CD1c-positive myeloid dendritic cell (primary cell): ENCODE measurements around the gene SCAMP4.

ENCODE experiments used
- DNase-seq: peaks from one replicate; pipeline ENCODE4 v3.0.0-alpha.2; 2016; ENCODE audit errors: extremely low spot score

The SCAMP4 gene

GRCh38 chr19:1956868-1957492 lies 51.8 kb downstream of the SCAMP4 start:
- no peak for DNase-seq

GRCh38 chr19:1957562-1958248 lies 52.5 kb downstream of the SCAMP4 start:
- no peak for DNase-seq

- no peak for DNase-seq
These were observed 54.9 kb downstream of the SCAMP4 start for GRCh38 chr19:1959928-1960589.

- DNase-seq = no peak
These were observed 56.0 kb downstream of the SCAMP4 start for GRCh38 chr19:1961000-1961883.

DNA sequence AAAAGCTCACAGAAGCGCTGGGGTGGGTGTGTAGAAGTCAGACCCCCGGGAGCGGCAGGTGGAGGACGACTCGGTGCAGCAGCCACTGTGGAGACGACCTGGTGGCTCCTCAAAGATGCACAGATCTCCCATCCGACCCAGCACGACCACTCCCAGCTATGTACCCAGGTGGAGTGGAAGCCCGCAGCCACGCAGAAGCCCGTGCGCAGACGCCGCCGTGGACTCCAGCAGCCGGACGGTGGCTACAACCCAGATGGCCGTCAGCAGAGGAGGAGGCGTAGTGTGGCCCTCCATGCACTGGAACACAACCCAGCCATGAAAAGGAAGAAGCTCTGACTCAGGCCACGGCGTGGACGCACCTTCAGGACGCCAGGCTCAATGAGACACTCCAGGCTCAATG lies 57.5 kb downstream of the SCAMP4 start:
- DNase-seq = no peak

- no peak for DNase-seq
These were observed 61.9 kb downstream of the SCAMP4 start for GRCh38 chr19:1967087-1967608.

GRCh38 chr19:1968279-1969175 lies 63.3 kb downstream of the SCAMP4 start:
- no peak for DNase-seq

DNA sequence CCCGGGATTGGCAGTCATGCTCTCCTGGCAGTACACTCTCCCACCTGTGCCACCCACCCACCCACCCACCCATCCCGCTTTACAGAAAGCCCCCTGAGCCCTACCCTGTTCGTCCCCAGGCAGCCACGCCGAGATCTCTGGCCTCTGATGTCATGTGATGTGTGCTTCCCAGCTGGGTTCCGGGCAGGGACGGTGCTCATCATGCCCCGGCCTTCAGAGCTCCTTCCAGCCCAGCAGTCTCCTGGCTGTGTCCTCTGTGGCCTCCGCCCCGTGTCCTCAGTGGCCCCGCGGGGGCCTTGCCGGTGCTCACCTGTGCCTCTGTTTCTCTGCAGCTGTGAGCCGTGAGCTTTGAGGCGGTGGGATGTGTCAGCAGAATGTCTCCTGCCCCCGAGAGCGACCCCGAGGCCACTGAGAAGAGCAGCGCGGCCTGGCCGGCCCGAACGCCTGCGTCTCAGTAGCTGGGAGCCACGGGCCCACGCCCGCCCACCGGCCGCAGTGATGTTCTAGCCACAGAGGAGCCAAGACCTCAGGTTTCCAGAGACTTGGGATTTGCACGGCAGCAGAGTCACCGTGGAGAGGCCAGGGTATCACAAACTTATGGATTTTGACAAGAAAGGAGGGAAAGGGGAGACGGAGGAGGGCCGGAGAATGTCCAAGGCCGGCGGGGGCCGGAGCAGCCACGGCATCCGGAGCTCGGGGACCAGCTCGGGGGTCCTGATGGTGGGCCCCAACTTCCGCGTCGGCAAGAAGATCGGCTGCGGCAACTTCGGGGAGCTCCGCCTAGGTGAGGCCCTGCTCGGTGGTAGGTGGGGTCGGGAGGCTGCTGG lies 64.2 kb downstream of the SCAMP4 start:
- DNase-seq = no peak

DNA sequence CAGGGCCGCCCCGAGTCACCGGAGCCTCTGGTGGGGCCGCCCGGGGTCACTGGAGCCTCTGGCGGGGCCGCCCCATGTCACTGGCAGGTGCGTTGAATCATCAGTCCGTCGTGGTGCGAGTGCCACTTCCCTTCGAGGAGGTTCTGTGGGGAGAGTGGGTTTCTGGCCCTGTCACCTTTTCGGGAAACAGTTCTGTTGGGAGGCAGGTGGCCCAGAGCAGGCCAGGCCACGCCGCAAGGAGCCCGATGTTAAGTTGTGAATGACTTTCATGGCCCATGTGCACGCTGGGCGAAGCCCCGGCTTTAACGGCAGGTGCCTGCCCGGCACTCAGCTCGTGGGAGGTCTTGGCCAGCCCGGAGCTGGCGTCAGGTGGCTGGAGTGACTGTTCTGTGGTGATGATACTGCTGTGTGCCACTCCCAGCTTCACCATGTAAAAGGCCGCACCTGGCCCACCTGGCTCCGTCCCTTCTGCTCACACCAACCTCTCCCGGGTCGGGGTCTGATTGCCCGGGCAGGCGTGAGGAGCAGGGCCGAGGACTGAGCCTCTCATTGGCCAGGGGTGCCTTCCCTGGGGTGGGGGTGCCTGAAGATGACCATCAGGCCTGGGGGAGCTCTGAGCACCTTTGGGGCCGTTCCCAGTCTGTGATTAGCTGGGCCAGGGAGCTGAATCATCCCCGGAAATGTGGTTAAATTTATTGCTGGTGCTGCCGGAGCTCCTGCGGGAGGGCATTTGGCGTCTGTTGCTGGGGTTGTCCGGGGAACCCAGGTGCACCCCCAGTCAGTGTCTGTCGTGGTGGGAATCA lies 65.0 kb downstream of the SCAMP4 start:
- no peak for DNase-seq

DNA sequence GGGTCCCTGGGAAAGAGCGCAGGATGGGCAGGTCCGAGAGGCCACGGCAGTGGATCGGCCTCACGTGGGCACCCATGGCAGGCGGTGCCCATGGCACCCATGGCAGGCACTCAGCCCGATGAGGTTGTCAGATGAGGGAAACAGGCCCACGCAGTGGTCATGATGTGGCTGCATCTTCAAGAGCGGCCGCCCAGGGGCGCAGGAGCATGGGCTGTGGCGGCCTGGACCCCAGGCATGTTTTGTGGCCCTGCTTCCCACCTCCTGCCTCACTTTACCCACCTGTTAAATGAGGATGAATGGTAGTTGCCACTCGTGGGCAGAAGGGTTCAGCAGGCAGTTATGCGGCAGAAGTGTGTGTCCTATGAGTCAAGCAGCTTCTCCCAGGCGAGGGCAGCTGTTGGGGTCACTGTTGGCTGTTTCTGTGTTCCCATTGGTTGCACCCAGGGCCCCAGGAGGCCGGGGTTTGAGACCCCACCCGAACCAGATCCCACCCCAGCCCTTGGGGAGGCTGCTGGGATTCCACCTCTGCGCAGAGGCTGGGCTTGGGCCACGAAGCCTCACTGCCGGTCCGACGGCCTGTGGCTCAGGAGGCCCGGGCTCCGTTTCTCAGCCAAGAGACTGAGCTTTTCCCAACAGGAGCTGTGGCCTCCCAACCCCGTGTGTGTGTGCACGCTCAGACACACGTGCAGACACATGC lies 65.8 kb downstream of the SCAMP4 start:
- DNase-seq = no peak

DNA sequence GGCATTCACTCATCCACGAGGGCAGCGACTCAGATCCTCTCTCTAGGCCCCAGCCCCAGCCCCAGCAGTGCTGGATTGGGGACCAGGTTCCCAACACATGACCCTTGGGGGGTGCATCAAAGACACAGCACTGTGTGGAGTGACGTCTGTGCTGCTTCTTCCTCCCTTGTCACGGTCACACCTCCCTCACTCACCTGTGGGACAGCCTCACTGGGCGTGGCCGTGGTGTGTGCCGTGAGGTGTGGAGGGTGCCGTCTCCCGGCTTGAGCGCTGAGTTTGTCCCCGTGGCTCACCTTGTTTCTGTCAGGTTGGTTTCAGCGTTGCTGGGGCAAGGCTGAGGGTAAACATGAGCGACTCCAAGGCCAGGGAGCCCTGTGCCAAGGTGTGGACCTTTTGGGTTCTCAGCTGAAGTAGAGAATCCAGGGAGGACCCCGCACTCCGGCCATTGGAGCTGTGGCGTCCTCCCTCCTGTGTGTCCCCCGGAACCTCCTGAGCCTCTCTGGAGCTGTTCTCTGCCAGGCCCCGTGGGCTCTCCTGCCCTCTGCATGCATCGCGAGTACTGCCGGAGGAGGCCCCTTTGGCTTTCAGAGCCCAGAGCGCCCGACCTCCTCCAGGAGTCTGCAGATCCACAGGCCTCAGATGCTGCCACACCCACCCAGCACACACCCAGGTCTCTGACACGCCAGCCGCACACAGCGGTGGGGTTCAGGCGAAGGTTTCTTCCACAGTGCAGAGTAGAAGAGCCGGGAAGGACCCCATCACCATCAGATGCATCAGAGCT lies 69.4 kb downstream of the SCAMP4 start:
- no peak for DNase-seq

DNA sequence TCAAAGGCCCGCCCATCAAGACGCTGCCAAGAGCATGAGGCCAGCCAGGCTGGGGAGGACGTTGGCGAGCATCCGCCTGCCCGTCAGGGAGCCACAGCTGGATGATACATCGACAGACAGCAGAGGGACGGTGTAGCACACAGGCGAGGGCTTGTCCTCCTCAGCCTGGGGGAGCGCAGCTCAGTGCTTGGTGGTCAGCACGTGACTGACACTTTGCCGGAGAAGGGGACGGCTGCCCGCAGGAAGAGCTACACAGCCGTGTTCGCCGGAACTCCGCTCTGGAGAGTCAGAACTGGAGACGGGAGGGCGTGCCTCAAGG lies 69.9 kb downstream of the SCAMP4 start:
- DNase-seq = no peak
